ENCODE results near the gene GIGYF2.

The GIGYF2 gene, protein sequence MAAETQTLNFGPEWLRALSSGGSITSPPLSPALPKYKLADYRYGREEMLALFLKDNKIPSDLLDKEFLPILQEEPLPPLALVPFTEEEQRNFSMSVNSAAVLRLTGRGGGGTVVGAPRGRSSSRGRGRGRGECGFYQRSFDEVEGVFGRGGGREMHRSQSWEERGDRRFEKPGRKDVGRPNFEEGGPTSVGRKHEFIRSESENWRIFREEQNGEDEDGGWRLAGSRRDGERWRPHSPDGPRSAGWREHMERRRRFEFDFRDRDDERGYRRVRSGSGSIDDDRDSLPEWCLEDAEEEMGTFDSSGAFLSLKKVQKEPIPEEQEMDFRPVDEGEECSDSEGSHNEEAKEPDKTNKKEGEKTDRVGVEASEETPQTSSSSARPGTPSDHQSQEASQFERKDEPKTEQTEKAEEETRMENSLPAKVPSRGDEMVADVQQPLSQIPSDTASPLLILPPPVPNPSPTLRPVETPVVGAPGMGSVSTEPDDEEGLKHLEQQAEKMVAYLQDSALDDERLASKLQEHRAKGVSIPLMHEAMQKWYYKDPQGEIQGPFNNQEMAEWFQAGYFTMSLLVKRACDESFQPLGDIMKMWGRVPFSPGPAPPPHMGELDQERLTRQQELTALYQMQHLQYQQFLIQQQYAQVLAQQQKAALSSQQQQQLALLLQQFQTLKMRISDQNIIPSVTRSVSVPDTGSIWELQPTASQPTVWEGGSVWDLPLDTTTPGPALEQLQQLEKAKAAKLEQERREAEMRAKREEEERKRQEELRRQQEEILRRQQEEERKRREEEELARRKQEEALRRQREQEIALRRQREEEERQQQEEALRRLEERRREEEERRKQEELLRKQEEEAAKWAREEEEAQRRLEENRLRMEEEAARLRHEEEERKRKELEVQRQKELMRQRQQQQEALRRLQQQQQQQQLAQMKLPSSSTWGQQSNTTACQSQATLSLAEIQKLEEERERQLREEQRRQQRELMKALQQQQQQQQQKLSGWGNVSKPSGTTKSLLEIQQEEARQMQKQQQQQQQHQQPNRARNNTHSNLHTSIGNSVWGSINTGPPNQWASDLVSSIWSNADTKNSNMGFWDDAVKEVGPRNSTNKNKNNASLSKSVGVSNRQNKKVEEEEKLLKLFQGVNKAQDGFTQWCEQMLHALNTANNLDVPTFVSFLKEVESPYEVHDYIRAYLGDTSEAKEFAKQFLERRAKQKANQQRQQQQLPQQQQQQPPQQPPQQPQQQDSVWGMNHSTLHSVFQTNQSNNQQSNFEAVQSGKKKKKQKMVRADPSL (N-terminal part only)

DNA sequence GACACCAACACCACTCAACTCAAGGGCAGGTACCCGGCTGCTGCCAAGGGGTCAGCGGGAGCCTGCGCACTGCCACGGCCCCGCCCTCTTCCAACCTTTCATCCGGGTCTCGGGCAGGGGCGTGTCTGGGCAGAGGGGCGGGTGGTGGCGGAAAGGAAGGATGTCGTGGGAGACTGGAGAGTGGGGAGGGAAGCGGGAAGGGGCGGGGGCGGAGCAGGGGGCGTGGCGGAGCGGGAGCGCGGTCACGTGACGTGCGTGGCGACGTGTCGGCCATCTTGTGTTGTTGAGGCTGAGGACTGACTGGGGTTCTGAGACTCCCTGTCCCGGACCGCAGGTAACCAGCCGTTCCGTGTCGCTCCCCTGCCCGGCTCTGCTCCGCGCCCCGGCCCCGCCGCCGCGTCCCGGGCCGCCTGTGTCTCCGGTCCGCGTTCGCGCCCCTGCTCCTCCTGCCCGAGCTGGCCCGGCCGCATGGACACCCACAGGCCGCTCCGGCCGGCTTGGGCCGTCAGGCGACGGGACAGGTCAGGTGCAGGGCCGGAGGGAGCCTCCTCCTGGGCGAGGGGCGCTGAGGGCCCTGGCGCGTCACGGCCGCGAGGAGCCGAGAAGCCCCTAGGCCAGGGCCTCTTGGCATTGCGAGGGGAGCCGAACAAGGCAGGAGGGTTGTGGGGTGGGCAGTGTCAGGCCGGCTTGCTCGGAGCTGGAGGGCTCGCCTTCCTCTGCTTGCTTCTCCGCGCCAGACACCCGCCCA is at the start of gene GIGYF2:
Gene GIGYF2 (plus strand): TSS at position 273 of the 748 bp plus-strand sequence. CDS start 37,867 bp downstream, outside the sequence.
- Histone ChIP-seq H3K27me3 (replicated peaks) (no peaks in the 10 kb centered on the region), H3K4me3 (ENCODE audit: low read depth, low read length) (peak within 1 kb of the TSS; percentile 98), H3K36me3 (replicated peaks) (no peaks in the 10 kb centered on the region), H3K27ac (peak within 1 kb of the TSS; percentile 74)
- TF ChIP-seq, protein P1, sequence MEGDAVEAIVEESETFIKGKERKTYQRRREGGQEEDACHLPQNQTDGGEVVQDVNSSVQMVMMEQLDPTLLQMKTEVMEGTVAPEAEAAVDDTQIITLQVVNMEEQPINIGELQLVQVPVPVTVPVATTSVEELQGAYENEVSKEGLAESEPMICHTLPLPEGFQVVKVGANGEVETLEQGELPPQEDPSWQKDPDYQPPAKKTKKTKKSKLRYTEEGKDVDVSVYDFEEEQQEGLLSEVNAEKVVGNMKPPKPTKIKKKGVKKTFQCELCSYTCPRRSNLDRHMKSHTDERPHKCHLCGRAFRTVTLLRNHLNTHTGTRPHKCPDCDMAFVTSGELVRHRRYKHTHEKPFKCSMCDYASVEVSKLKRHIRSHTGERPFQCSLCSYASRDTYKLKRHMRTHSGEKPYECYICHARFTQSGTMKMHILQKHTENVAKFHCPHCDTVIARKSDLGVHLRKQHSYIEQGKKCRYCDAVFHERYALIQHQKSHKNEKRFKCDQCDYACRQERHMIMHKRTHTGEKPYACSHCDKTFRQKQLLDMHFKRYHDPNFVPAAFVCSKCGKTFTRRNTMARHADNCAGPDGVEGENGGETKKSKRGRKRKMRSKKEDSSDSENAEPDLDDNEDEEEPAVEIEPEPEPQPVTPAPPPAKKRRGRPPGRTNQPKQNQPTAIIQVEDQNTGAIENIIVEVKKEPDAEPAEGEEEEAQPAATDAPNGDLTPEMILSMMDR (IDR thresholded peaks at IDR 0.05; ENCODE audit: low read depth, low read length, missing control alignments), result no peak
- DNase-seq, result peak; percentile 94
- in situ Hi-C loops (cut with HindIII; ENCODE audit: low pct_ligation_motif_present, low sequenced_read_pairs), result no loop called here

- in situ Hi-C loops (cut with HindIII; ENCODE audit: low pct_ligation_motif_present, low sequenced_read_pairs), result no loop called here
- Histone ChIP-seq H3K27me3 (replicated peaks) (no peaks in the 10 kb centered on the region), H3K36me3 (replicated peaks) (no peaks in the 10 kb centered on the region), H3K4me3 (ENCODE audit: low read depth, low read length) (no peak overlapping the region), H3K27ac (no peak overlapping the region)
- TF ChIP-seq, protein P1 (IDR thresholded peaks at IDR 0.05; ENCODE audit: low read depth, low read length, missing control alignments), result no peak
- no peak for DNase-seq
These were observed 48.1 kb upstream of the GIGYF2 start for GRCh38 chr2:232649033-232649432.

GRCh38 chr2:232652505-232652851 is 44.7 kb upstream of the GIGYF2 start:
- TF ChIP-seq, protein P1 (IDR thresholded peaks at IDR 0.05; ENCODE audit: low read depth, low read length, missing control alignments), result no peak
- in situ Hi-C loops (cut with HindIII; ENCODE audit: low pct_ligation_motif_present, low sequenced_read_pairs), result no loop called here
- Histone ChIP-seq H3K27me3 (replicated peaks) (no peaks in the 10 kb centered on the region), H3K27ac (no peak overlapping the region), H3K4me3 (ENCODE audit: low read depth, low read length) (no peak overlapping the region), H3K36me3 (replicated peaks) (no peaks in the 10 kb centered on the region)
- no peak for DNase-seq

GRCh38 chr2:232653441-232653840 is 43.7 kb upstream of the GIGYF2 start:
- no peaks in the 10 kb centered on the region for H3K27me3 ChIP-seq (replicated peaks)
- no peak for DNase-seq
- H3K27ac ChIP-seq, result no peak overlapping the region
- no peaks in the 10 kb centered on the region for H3K36me3 ChIP-seq (replicated peaks)
- TF ChIP-seq, protein P1 (IDR thresholded peaks at IDR 0.05; ENCODE audit: low read depth, low read length, missing control alignments), result no peak
- in situ Hi-C loops (cut with HindIII; ENCODE audit: low pct_ligation_motif_present, low sequenced_read_pairs), result no loop called here
- no peak overlapping the region for H3K4me3 ChIP-seq (ENCODE audit: low read depth, low read length)

DNA sequence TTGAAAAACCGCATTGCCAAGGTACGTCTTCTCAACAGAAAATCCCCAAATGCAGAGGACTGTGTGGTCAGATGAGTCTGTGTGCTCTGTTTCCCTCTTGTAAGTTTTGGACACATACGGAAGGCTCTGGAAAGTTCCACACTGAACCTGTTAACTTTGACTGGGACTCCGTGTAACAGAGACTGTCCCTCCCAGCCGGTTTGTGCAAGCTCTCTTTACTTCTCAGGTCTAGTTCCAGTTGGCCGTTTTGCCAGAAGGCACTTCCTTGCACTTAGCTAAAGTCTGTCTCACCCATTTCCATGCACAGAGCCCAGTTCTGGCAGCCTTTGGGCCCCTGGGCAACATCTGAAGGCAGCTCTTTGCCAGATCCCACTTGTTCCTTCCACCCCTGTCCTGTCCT is 41.7 kb upstream of the GIGYF2 start:
- no peaks in the 10 kb centered on the region for H3K27me3 ChIP-seq (replicated peaks)
- no peaks in the 10 kb centered on the region for H3K36me3 ChIP-seq (replicated peaks)
- TF ChIP-seq, protein P1 (IDR thresholded peaks at IDR 0.05; ENCODE audit: low read depth, low read length, missing control alignments), result no peak
- H3K4me3 ChIP-seq (ENCODE audit: low read depth, low read length), result no peak overlapping the region
- DNase-seq, result no peak
- H3K27ac ChIP-seq, result no peak overlapping the region
- in situ Hi-C loops (cut with HindIII; ENCODE audit: low pct_ligation_motif_present, low sequenced_read_pairs), result no loop called here

All from brain microvascular endothelial cell (primary cell).